HG03175 (cell line): ENCODE measurements around the gene ADCY1.

Source experiments
- ATAC-seq: cut with Tn5 transposase; IDR thresholded peaks from one replicate; pipeline ENCODE4 v1.9.1; 2021; ENCODE audit warnings: mild to moderate bottlenecking, moderate library complexity; ENCODE audit not compliant: unreplicated experiment

The ADCY1 gene

DNA sequence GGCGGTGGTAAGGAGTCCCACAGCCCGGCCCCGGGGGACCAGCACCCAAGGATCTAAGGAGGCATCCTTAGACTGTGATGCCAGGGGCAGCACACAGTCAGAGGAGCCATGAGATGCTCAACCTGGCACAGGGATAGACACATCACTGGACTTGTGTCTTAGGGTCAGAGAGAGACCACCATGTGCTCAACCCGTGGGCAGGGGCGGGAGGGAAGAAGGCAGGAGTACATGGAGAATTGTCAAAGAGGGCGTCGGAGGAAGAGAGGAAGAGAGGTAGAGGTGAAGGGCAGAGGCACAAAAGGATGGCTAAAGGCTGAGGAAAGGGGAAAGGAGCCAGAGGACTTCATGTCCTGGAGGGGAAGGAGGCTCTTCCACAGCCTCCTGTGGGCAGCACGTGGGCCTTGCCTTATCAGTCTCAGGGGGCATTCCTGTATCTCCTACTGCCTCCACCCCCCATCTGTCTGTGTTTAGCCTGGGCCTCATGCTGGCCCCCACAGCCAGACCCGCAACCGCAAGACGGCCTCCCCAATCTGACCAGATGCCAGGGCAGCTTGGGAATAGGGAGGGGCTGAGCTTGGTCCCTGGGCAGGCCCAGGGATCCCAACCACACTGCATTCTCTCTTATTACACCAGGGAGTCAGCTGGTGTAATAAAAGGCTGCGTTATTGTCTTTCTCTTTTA, 2.2 kb downstream of the ADCY1 start:
- no peak for ATAC-seq

DNA sequence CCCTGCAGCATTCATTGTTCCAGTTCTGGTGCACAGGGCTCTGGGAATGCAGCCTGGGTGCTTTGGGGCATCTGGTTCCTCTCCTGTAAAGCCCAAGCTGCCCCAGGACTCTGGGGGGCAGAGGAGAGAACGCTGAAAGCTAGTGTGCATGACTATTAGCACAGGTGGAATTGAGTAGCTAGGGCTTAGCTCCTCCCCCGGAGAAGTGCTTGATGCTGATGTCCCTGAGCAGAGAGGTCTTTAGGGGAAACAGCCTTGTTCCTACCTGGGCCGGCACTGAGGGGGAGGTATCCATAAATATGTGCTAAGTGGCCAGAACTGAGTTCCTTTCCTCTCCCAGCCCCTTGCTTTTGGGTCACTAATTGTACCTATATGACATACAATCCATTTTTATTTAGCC, 3.9 kb downstream of the ADCY1 start:
- no peak for ATAC-seq

DNA sequence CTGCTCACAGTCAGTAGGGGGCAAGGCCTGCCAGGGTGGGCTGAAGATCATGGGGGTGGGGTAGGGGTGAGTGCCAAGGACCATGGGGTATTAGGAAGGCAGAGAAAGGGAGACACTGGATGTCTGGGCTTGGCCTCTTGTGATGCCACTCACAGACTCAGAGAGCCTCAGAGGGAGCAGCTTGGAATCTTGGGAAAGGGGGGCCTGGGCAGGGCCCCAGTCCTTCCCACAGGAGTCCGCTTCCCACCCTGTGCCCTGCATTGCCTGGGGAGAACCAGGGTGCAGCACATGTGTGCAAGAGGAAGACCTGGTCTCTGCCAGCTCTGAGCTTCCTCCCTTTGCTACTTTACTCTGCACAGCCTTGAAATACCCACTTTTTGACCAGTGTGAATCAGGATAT, 4.3 kb downstream of the ADCY1 start:
- ATAC-seq = no peak

DNA sequence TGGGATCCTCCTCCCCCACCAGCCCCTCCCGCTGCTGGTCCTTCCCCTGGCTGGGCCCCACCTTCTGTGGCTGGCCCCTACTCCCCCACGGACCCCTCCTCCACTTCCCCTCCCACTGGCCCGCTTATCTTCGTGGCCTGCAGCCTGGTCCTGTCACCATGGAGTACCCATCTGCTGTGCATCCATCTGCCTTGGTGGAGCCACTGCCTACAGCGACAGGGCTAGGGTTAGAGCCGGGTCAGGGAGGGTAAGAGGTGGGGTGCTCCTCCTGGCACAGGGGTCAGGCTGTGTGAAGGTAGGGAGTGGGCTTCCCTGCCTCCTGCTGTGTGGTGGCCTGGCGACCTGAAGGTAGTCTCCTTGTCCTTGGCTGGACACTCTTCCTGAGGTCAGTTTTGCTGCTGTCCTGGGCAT, 5.2 kb downstream of the ADCY1 start:
- no peak for ATAC-seq

DNA sequence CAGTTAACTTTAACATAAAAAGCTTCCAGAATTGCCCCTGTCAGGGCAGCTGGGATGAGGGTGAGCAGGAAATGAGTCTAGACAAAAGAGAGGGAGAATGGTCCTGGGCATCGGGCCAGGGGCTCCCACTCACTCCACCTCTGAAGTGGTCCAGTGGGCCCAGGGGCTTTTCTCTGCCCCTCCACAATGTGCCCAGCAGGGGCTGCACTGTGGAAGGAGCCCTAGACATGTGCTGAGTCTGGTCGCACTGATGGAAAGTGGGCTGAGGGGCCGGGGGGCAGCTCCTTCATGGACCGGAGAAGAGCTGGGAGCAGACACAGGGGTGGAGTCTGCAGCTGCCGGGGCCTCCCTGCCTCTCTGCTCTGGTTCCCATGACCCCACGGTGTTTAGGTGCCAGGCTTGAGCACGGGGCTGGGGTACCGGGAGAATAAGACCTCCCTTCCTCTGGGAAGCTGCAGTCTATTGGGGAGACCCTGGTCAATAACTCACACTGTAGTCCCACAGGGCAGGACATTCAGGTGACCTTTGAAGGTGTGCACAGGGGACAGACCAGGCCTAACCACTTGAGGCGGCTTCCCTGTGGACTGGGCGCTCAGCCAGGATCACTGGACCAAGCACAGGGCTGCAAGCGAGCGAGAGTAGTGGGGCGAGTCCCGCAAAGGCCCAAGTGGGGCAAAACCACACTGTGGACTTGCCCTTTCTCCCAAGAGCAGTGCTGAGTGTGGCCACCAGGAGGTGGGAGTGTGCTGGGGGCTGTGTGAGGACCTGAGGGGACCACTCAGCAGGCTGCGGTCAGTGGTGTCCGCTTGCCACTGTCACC, 6.1 kb downstream of the ADCY1 start:
- no peak for ATAC-seq

DNA sequence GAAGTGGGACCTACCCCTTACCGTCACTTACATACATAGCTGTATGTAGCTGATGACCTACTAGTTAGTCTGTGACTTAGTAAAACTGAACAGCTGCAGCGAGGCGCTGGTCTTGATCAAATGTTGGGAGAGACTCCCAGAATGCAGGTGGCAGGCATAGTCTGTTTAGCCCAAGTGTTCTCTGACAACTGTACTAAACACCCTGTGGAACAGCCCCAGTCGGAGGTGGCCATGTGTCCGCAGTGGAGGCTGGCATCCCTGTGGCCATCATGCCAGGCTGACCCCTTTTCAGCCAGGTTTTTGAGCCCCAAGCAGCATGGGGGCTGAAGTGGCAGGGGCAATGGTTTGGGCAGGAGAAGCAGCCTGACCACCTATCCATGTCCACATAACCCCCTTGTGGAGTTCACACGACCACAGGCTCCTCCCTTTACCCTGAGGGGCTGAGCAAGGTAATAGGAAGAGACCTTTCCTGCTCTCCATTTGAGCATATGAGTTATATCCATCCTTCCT, 7.2 kb downstream of the ADCY1 start:
- ATAC-seq = no peak

DNA sequence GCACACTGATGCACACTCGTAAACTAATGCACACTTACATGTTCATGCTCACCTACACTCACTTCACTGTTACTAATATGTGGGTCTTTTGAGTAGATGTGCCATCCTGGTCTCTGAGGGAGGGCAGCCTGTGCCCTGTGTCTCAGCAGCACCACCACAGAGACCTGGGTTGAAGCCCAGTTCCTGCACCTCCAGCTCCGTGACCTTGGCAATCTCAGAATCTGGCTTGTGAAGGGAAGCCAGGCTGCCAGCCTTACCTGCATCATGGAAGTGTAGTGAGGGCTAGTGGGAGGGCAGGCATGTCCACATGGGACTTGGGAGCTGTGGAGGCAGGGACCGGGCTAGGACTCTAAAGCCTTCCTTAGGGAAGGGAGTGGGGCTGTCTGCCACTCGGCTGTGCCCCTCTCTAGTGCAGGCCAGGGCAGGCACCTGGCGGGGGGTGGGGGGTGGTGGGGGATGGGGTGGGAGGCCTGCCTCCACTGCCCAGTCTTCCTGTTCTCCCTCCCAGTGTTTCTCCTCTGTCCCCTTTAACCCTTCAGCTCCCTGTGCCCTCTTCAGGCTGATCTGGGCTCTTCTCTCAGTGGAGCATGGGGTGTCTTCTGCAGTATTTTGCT, 8.1 kb downstream of the ADCY1 start:
- no peak for ATAC-seq

DNA sequence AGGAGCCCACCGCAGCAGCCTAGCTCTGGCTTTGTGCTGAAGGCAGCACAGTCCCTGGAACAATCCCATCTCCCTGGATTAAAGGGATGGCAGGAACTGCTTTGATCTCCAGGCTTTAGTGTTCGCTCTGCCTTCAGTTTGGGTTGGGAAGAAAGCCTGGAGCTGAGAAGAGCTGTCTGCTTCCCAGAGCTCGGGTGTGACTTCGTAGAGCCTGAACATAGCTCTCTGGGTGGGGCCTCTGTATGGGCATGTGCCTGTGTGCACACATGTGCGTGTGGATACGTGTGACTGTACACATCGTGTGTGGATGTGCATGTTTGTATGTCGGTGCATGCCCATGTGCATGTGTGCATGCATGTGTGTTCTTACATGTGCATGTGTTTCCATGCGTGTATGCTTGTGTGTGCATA, 8.7 kb downstream of the ADCY1 start:
- ATAC-seq = no peak

DNA sequence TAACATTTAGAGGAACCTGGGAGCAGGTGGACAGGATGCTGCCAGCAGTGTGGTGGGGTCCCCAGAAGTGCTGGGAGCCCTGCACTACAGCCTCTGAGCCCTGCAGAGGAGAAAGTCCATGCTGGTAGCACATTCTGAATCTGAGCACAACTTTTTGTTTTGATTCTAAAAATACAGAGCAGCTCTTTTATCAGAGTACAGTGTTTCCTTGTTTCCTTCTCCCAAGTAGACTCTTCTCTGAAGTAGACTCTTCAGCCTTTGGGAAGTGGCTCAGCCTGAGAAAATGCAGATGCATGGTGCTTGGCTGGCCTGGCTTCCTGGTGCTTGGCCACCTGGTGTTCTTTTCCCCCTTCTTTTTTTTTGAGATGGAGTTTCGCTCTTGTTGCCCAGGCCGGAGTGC, 9.1 kb downstream of the ADCY1 start:
- ATAC-seq = no peak

DNA sequence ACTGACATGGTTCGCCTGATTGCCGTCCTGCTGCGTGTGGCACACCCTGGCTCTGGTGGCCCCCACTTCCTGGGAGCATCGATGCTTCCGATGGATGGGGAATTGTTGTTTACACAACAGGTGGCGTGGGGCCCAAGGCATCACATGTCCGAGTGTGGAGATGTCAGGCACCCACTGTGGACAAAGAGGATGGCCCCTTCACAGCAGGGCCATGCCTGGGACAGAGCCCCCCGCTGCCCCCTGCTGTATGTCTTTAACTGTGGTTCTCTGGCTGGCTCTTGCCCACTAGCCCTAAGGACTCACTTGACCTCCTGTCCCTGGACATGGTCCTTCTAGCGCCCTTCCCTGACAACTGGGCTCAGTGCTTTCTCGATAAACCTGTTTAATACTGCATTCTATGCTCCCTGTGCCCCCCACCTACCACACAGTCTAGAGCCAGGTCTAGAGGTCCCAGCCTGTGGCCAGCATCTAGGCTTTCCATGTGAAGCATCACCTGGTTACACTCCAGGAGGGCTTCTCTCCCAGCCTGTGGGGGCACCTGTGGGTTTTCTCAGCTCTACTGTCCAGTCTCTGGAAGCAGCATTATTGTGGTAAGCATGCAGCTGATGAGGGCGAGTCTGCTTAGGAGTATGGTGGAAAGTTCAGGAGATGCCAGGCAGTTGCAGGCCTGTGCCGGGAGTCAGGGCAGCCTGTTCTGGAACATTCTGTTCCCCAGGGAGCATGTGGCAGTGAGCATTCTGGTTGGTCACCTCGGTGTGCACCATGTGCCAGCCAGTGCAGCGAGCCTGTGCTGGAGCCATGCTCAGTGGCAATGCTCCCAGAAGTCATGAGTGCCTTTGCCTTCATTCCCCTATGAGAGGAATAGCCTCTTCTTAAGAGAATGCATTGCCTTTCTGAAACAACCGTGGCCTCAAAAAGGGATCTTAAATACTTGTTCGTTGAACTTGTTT, 10.4 kb downstream of the ADCY1 start:
- ATAC-seq = no peak

DNA sequence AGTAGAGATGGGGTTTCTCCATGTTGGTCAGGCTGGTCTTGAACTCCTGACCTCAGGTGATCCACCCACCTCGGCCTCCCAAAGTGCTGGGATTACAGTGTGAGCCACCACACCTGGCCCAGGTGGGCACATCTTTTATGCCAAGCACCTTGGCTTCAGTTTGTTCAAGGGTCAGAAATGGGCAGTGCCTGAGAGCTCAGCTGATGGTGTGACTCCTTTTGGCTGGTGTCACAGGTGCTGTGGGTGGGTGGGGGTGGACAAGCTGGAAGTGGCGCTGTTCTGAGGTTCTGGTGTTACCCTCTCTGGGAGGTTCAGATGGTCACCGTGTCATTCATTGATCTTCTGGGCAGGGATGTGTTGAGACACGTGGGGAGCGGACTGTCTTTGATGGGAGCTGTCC, 11.5 kb downstream of the ADCY1 start:
- ATAC-seq = no peak

DNA sequence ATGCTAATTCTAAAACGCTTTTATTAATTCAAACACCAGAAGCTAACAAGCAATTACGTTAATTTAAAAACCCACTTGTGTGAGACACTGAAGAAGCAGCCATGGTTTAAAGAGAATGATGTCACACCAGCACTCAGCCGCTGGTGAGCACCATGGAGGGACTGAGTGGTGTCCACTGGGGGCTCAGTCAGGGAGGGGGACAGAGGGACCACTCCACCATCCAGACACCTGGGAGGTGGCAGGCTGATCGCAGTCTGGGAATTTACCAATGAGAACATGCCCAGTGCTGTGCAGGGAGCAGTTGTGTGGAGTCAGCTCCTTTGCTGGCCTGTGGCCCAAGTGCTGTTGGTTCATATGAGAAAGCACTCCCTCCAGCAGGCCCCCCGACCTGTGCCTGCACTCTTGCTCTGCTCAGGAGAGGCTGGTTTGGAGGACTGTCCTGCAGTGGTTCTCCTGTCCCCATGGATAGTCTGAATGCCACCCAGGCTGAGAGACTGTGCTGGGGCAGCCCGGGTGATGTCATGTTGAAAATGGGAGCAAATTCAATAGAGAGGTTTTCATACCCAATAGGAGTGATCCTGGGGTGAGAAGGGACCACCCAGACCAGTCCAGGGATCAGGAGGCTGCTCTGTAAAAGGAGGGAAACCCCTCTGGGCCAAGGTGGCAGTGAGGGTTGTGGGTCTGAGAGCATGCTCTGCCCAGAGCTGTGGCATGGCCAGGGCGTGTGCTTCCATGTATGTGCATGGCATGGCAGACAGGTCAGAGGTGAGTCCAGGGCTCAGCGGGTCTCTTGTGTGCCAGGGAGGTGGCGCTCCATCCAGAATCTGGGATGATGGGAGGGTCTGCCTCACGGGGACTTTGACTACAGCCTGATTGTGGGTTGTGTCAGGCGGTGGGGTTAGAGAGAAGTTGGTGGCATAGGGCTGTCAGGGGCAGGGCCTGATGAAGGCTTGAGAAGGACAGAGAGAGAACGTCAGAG, 12.7 kb downstream of the ADCY1 start:
- ATAC-seq = no peak

DNA sequence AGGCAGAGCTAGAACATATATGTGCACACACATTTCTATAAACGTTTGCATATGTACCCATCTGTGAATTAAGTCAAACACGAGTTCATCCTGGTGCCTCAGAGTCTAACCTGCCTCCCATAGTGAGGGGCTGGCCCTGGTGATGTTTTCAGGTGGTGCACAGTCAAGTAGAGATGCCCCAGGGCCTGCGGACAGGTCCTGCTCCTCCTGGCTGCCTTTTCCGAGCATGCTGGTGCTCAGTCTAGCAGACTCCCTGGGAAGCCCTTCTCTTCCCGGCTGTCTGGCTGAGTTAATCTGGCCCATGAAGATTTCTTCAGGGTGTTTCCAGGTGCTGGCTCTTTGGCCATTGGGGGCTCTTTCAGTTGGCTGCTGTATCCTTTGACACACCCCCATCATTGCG, 14.3 kb downstream of the ADCY1 start:
- ATAC-seq = no peak

DNA sequence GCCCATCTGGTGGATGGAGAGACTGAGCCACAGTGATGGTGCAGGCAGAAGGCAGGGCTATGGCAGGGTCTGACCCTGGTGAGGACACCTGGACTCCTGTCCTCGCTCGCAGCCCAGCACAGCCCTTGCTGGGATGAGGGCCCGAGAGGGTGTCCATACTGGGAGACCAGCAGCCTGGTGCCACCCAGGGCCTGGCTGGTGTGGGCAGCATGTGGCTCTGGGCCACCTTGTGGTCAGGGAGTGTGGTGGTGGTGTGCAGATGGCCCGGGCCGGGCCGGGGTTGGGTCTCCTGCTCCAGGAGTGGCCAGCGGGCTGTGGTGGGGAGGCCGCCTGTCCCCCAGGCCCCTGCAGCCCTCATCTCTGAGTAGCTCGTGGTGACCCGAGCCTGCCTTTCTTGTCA, 14.9 kb downstream of the ADCY1 start:
- no peak for ATAC-seq

DNA sequence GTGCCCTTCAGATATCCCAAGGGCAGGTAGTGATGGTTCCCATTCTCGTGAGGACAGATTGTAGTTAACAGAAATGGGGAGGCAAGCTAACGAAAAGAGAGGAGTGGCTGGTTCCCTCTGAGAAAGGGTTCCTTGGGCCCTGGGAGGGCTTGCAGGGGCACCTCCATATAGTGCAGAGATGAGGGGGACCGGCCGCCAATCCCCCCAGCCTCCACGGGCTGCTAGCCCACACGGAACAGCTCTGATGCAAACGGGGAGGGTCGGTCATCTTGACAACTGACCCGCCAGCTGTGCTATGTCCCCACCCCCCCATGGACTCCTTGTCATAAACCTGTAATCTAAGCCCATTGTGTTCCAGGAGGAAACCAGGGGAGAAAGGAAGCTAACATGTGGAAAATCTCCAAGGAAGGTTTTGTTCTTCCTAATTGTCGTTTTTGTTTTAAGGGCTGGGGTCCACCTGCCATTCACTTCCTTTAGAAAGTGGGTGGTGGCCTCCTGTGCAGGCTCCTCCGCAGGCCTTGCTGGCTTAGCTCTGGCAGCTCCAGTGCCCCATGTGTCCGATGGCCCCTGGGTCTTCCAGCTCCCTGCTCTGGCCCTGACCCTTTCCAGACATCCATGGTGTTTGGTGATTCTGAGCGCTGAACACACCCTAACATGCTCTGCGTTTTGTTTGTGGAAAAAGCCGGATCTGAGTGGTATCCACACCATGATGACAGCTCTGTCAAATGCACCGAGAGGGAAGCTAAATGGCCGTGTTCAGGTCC, 15.9 kb downstream of the ADCY1 start:
- ATAC-seq = no peak

DNA sequence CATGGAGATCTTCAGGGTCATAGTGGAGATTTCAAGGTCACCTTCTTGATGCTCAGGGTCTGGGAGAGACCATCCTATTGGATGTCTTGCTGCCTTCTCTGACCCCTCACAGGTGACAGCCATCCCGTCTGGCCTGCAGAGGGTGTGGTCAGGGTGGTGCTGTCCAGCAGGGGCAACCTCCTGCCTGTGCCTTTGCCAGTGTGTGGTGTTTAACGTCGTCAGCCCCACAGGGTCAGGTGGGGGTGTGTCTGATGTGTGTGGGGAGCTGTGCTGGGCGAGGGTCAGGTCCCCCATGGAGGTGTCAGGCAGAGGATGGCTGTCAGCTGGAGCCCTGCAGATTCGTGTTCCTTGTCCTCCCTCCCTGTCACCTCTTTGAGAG, 16.5 kb downstream of the ADCY1 start:
- ATAC-seq = no peak

DNA sequence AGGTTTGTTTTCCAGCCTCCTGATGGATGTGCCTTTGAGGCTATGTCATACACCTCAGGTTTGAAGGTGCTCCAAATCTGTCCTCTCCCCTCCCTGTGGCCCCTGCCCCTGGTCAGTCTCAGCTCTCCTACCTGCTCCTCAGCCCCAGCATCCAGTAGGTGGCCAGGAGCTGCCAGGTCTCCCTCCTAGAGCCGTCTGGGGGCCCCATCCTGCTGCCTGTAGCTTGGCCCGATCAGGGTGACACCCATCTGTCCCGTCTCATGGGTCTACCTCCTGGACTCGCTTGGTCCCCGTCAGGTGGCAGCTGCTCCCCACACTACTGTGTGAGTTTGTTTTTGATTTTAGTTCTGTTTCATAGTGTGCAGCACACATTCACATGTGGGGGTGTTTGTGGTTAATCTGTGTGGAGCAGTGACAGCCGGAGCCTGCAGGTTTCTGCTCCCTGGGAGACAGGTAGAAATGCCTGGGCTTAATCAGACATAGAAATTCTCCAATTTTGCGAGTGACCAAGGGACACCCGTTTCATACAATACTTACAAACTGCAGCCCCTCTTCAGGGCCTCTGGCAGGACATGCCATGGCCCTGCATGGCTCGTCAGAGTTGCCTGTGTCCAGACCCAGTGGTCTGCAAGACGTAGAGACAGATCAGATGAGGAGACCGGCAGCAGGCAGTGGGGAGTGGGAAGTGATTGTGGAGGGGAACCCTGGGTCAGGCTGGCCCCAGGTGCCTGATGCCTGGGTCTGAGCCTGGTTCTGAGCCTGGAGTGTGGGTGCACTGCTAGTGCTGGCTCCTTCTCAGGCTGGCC, 17.1 kb downstream of the ADCY1 start:
- ATAC-seq = no peak
